ENCODE data around the gene NTRK2.

NTRK2 gene

DNA sequence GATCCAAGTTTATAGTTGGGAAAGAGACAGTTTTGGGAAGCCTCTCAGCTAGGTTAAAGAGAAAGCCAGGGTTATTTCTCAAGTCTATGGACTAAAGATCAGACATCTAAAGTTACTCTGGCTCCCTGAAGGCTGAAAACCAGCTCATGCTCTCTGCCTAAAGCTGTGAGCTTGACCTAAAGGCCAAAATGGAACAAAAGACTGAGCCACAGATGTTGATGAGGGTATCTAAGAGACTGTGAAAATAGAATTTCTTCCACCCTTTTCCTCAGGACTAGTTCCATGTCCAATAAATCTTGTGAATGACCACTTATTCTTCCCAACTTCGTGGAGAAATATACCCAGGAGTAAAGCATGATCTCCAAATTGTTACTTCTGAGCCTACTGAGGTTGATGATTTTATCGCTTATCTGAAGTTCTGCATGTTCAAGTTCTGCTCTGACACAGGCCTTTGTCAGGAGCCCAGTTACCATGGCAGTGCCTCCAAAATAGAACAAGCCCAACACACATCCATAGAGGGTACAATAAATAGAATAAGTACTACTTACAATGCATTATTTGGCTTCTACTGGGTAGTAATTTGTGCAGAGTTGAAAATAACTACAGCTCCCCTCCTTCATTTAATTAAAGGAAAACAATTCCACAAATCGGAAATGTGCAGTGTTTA is 373.6 kb downstream of the NTRK2 start:
- H3K27ac ChIP-seq (ENCODE audit: low read depth, low read length) = no peak overlapping the region
- no peaks in the 10 kb centered on the region for H3F3A ChIP-seq (ENCODE audit: control insufficient read depth, insufficient read depth)
- H3K4me3 ChIP-seq (ENCODE audit: low read length) = no peak overlapping the region
- no peaks in the 10 kb centered on the region for H3K36me3 ChIP-seq (ENCODE audit: control insufficient read depth, low read length)
- H3K79me2 ChIP-seq (ENCODE audit: control insufficient read depth, low read length) = no peaks in the 10 kb centered on the region
- H3K9me2 ChIP-seq (replicated peaks; ENCODE audit: control insufficient read depth, low read length) = no peaks in the 10 kb centered on the region
- H3K9me3 ChIP-seq (ENCODE audit: control insufficient read depth, insufficient read depth, low read length) = no peaks in the 10 kb centered on the region
- H4K20me1 ChIP-seq (ENCODE audit: control insufficient read depth, insufficient read depth, low read depth, low read length) = no peaks in the 10 kb centered on the region
- no peaks in the 10 kb centered on the region for H3K4me1 ChIP-seq (ENCODE audit: control insufficient read depth, low read length)
- H3K4me2 ChIP-seq (ENCODE audit: low read length) = no peak overlapping the region
- no peak for TF ChIP-seq EZH2phosphoT487 (IDR thresholded peaks at IDR 0.05; ENCODE audit: borderline replicate concordance, low read length)
- TF ChIP-seq, protein P1, sequence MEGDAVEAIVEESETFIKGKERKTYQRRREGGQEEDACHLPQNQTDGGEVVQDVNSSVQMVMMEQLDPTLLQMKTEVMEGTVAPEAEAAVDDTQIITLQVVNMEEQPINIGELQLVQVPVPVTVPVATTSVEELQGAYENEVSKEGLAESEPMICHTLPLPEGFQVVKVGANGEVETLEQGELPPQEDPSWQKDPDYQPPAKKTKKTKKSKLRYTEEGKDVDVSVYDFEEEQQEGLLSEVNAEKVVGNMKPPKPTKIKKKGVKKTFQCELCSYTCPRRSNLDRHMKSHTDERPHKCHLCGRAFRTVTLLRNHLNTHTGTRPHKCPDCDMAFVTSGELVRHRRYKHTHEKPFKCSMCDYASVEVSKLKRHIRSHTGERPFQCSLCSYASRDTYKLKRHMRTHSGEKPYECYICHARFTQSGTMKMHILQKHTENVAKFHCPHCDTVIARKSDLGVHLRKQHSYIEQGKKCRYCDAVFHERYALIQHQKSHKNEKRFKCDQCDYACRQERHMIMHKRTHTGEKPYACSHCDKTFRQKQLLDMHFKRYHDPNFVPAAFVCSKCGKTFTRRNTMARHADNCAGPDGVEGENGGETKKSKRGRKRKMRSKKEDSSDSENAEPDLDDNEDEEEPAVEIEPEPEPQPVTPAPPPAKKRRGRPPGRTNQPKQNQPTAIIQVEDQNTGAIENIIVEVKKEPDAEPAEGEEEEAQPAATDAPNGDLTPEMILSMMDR (IDR thresholded peaks at IDR 0.05; ENCODE audit: low read depth, low read length, poor library complexity, severe bottlenecking) = no peak
- no peaks in the 10 kb centered on the region for H3K27me3 ChIP-seq (ENCODE audit: control insufficient read depth, low read length)

DNA sequence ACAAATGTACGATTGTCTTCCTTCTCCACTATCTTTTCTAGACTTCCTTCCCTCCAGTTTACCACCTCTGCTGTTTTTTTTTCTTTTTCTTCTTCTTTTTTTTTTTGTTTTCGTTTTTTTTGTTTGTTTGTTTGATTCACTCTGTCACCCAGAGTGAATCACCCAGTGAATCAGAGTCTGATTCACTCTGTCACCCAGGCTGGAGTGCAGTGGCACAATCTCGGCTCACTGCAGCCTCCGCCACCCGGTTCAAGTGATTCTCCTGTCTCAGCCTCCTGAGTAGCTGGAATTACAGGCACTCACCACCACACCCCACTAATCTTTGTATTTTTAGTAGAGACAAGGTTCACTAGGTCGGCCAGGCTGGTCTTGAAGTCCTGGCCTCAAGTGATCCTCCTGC is 375.7 kb downstream of the NTRK2 start:
- Histone ChIP-seq H3K9me2 (replicated peaks; ENCODE audit: control insufficient read depth, low read length) (no peaks in the 10 kb centered on the region), H3K36me3 (ENCODE audit: control insufficient read depth, low read length) (no peaks in the 10 kb centered on the region), H3K4me3 (ENCODE audit: low read length) (no peak overlapping the region), H3K79me2 (ENCODE audit: control insufficient read depth, low read length) (no peaks in the 10 kb centered on the region), H3K27me3 (ENCODE audit: control insufficient read depth, low read length) (no peaks in the 10 kb centered on the region), H3K4me2 (ENCODE audit: low read length) (no peak overlapping the region), H3K9me3 (ENCODE audit: control insufficient read depth, insufficient read depth, low read length) (no peaks in the 10 kb centered on the region), H3K4me1 (ENCODE audit: control insufficient read depth, low read length) (no peaks in the 10 kb centered on the region), H4K20me1 (ENCODE audit: control insufficient read depth, insufficient read depth, low read depth, low read length) (no peaks in the 10 kb centered on the region), H3F3A (ENCODE audit: control insufficient read depth, insufficient read depth) (no peaks in the 10 kb centered on the region), H3K27ac (ENCODE audit: low read depth, low read length) (no peak overlapping the region)
- TF ChIP-seq, protein P1 (IDR thresholded peaks at IDR 0.05; ENCODE audit: low read depth, low read length, poor library complexity, severe bottlenecking) = no peak
- TF ChIP-seq EZH2phosphoT487 (IDR thresholded peaks at IDR 0.05; ENCODE audit: borderline replicate concordance, low read length) = no peak

DNA sequence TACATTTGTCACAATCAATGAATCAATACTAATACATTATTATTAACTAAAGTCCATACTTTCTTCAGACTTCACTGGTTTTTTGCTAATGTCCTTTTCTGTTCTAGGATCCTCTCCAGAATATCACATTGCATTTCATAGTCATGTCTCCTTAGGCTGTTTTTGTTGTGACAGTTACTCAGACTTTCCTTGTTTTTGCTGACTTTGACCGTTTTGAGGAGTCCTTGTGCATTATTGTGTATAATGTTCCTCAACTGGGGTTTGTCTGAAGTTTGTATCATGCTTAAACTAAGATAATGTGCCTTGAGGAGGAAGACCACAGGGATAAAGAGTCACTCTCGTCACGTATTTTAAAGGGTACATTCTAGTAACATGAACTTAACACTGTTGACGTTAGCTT is 376.9 kb downstream of the NTRK2 start:
- Histone ChIP-seq H3K27ac (ENCODE audit: low read depth, low read length) (no peak overlapping the region), H3K27me3 (ENCODE audit: control insufficient read depth, low read length) (no peaks in the 10 kb centered on the region), H3K9me3 (ENCODE audit: control insufficient read depth, insufficient read depth, low read length) (no peaks in the 10 kb centered on the region), H3K79me2 (ENCODE audit: control insufficient read depth, low read length) (no peaks in the 10 kb centered on the region), H3K4me2 (ENCODE audit: low read length) (no peak overlapping the region), H3K36me3 (ENCODE audit: control insufficient read depth, low read length) (no peaks in the 10 kb centered on the region), H3F3A (ENCODE audit: control insufficient read depth, insufficient read depth) (no peaks in the 10 kb centered on the region), H3K9me2 (replicated peaks; ENCODE audit: control insufficient read depth, low read length) (no peaks in the 10 kb centered on the region), H4K20me1 (ENCODE audit: control insufficient read depth, insufficient read depth, low read depth, low read length) (no peaks in the 10 kb centered on the region), H3K4me1 (ENCODE audit: control insufficient read depth, low read length) (no peaks in the 10 kb centered on the region), H3K4me3 (ENCODE audit: low read length) (no peak overlapping the region)
- TF ChIP-seq EZH2phosphoT487 (IDR thresholded peaks at IDR 0.05; ENCODE audit: borderline replicate concordance, low read length) = no peak
- TF ChIP-seq, protein P1 (IDR thresholded peaks at IDR 0.05; ENCODE audit: low read depth, low read length, poor library complexity, severe bottlenecking) = no peak
